Breast epithelium (tissue), 4 donors: ENCODE data around the gene ATP4B. TPM values are rescaled to one million over a fixed set of nuclear protein-coding genes. Genes with fewer than 3 reads are reported as not detected.

Experiments
- DNase-seq, 2 donors: peaks; one replicate each; pipeline ENCODE4 v3.0.0-alpha.2; 2019; ENCODE audit warnings: low spot score in 2 of 2
- H3K27ac ChIP-seq, 2 donors: fragments of 200-600 bp; sonication (generic) in 1 of 2; one replicate each; pipeline ENCODE4 v1.5.1; 2016 to 2019; ENCODE audit warnings: mild to moderate bottlenecking in 1 of 2
- H3K27me3 ChIP-seq, 2 donors: fragments of 200-600 bp; sonication (generic) in 1 of 2; one replicate each; pipeline versions ENCODE4 v1.5.1 to v1.6.0; 2017 to 2019; ENCODE audit warnings: control low read depth in 1 of 2, mild to moderate bottlenecking in 1 of 2
- H3K36me3 ChIP-seq: fragments of 200-600 bp; one replicate; pipeline ENCODE4 v1.5.1; 2019
- H3K4me1 ChIP-seq, 2 donors: fragments of 200-600 bp; sonication (generic); one replicate each; pipeline ENCODE4 v1.5.1; 2016 to 2019; ENCODE audit warnings: control low read depth in 1 of 2
- H3K4me3 ChIP-seq, 3 donors: fragments of 200-600 bp; sonication (generic); 1 replicate in 2 of 3; 2 replicates in 1 of 3; pipeline ENCODE4 v1.5.1; 2016 to 2019; ENCODE audit warnings: mild to moderate bottlenecking in 3 of 3, moderate library complexity in 2 of 3
- H3K9me3 ChIP-seq, 2 donors: fragments of 200-600 bp; sonication (generic) in 1 of 2; one replicate each; pipeline ENCODE4 v1.5.1; 2016 to 2019; ENCODE audit warnings: control low read depth in 1 of 2
- CTCF ChIP-seq, 3 donors: fragments of 450-650 bp; IDR thresholded peaks; one replicate each; pipeline ENCODE4 v1.5.1; 2016 to 2017; ENCODE audit warnings: antibody characterized with exemption in 3 of 3, mild to moderate bottlenecking in 3 of 3, moderate library complexity in 3 of 3
- POLR2A ChIP-seq: fragments of 450-650 bp; IDR thresholded peaks from one replicate; pipeline ENCODE4 v1.6.1; 2016; ENCODE audit warnings: antibody characterized with exemption, mild to moderate bottlenecking, moderate library complexity
- POLR2AphosphoS5 ChIP-seq, 3 donors: sonication (generic); formaldehyde crosslinking; IDR thresholded peaks; one replicate each; pipeline ENCODE4 v1.6.1; 2017; ENCODE audit warnings: antibody characterized with exemption in 3 of 3
- intact Hi-C: fragments of 100-400 bp; cut with DNase I; formaldehyde crosslinking; loops from one replicate; pipeline ENCODE4 v1.15.1; 2023; ENCODE audit warnings: low total_unique reads
- total RNA-seq, 3 donors: library from RNA; depleted of rRNA; stranded (reverse); fragments of >200 nt; gene quantifications; one replicate each; pipeline ENCODE4 v1.1.0, GENCODE V29; 2016

ATP4B gene
- total RNA-seq, 3 donors from 2014 or later: not detected

- Histone ChIP-seq H3K27ac (no peak overlapping the region), H3K27me3 (no peaks in the 10 kb centered on the region), H3K36me3 (no peaks in the 10 kb centered on the region), H3K4me3 (no peak overlapping the region), H3K9me3 (no peaks in the 10 kb centered on the region), H3K4me1 (no peaks in the 10 kb centered on the region)
- no peak for TF ChIP-seq POLR2A
- TF ChIP-seq POLR2AphosphoS5 (IDR thresholded peaks at IDR 0.05): no peak
- TF ChIP-seq CTCF (IDR thresholded peaks at IDR 0.05): no peak
- no peak for DNase-seq
- intact Hi-C loops: no loop called here
Observed at GRCh38 chr13:113608967-113609533, 48.9 kb downstream of the ATP4B start.

DNA sequence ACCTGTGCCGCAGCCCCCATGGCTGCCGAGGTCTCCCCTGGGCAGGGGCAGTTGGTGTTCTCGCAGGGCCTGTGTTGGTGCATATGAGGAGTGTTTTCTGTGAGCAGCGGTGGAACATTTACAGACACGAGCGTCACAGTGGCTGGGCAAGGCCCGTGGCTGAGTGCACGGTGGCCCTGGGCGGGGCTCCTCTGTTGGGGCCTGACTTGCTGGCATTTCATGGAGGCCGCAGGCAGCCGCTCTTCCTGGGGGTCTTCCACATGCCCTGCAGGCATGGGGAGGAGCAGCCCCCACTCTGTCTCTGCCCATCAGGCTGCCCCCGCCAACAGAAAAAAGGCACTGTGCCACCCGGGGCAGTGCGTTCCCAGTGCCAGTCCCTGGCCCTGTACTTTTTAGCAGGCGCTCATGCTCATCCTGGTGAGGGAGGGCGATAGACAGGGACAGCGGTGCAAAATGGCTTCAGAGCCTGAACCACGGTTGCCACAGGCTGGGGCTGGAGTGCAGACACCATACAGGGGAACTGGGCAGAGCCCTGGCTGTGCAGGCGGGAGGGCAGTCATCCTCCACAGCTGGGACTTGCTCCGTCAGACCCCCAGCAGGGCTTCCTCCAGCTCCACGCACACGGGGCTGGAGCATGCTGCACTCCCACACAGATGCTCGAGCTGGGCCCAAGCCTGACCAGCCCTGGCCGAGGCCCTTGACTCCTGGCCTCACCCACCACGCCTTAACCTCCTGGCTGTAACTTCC, 49.9 kb downstream of the ATP4B start:
- Histone ChIP-seq H3K4me1 (no peaks in the 10 kb centered on the region), H3K4me3 (no peak overlapping the region), H3K9me3 (no peaks in the 10 kb centered on the region), H3K27ac (no peak overlapping the region), H3K36me3 (no peaks in the 10 kb centered on the region), H3K27me3 (no peaks in the 10 kb centered on the region)
- no peak for DNase-seq
- intact Hi-C loops: no loop called here
- TF ChIP-seq CTCF (IDR thresholded peaks at IDR 0.05): no peak
- TF ChIP-seq POLR2A: no peak
- no peak for TF ChIP-seq POLR2AphosphoS5 (IDR thresholded peaks at IDR 0.05)

DNA sequence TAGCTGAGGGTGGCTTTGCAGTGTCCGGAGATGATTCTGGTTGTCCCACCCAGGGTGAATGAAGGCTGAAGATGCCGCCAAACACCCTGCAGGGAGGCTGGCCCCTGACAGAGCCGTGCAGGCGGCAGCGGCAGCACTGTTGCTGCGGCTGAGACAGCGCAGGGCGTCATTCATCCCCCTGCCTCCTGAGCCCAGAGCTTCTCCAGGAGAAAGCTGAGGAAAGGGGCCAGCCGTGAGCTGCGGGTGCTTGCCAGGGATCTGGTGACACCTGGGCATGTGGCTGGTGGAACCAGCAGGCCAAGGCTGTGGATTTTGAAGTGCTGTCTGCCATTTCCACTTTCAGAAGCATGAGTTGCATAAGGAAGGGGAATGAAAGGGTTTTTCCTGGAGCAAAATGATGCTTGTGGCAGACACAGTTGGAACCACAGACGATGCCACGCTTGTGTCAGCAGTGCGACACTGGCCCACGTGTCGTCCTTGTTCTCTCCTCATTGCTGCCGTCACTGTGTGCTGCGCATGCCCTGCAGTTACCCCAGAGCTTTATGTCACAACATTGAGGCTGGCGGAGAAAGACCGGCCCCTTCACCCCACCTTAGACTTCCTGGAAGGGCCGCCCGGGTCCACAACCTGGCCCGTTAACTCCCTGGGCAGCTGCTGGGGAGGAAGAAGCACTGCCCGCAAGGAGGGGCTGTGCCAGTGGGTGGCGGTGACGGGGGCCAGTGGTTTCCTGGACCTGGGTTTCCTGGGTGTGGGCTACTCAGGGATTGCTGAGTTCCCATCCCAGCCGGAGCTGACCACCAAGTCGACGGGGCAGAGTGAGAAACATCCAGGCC, 50.7 kb downstream of the ATP4B start:
- no peaks in the 10 kb centered on the region for H3K36me3 ChIP-seq
- H3K9me3 ChIP-seq: no peaks in the 10 kb centered on the region
- no peak overlapping the region for H3K4me3 ChIP-seq
- no peaks in the 10 kb centered on the region for H3K4me1 ChIP-seq
- H3K27me3 ChIP-seq: no peaks in the 10 kb centered on the region
- TF ChIP-seq CTCF (IDR thresholded peaks at IDR 0.05) (no peak), POLR2AphosphoS5 (IDR thresholded peaks at IDR 0.05) (no peak), POLR2A (no peak)
- intact Hi-C loops: no loop called here
- no peak overlapping the region for H3K27ac ChIP-seq
- no peak for DNase-seq

- Histone ChIP-seq H3K27ac (no peak overlapping the region), H3K4me1 (no peaks in the 10 kb centered on the region), H3K36me3 (no peaks in the 10 kb centered on the region), H3K4me3 (no peak overlapping the region), H3K9me3 (no peaks in the 10 kb centered on the region), H3K27me3 (no peaks in the 10 kb centered on the region)
- intact Hi-C loops: no loop called here
- TF ChIP-seq POLR2A: no peak
- TF ChIP-seq CTCF (IDR thresholded peaks at IDR 0.05): no peak
- no peak for TF ChIP-seq POLR2AphosphoS5 (IDR thresholded peaks at IDR 0.05)
- DNase-seq: no peak
Observed at GRCh38 chr13:113605866-113606438, 52.0 kb downstream of the ATP4B start.
